Measurements from ENCODE around the gene RANBP17. TPM values are rescaled to one million over a fixed set of nuclear protein-coding genes. Genes with fewer than 3 reads are reported as not detected.

Gene RANBP17
- polyA plus RNA-seq, 1 of the 3 experiments (the other 2 are of a cell fraction): 6.0 TPM

GRCh38 chr5:171306781-171307591 lies 445.2 kb downstream of the RANBP17 start (continued):
- TF ChIP-seq SMC3 (IDR thresholded peaks at IDR 0.05; ENCODE audit: low read depth, low read length): peak; percentile 2; the same call in 1 of the 2 replicates
- no peak for TF ChIP-seq NFIC (IDR thresholded peaks at IDR 0.05; ENCODE audit: borderline replicate concordance)
- TF ChIP-seq TAF1 (IDR thresholded peaks at IDR 0.05; ENCODE audit: borderline replicate concordance, low read depth, low read length): no peak

- no peaks in the 10 kb centered on the region; the same call in 1 of the 2 replicates for H3K27me3 ChIP-seq (ENCODE audit: insufficient read depth)
- H3K79me2 ChIP-seq (ENCODE audit: insufficient read depth): peaks cover 8% of the 10 kb centered on the region; the same call in 1 of the 2 replicates
- H3K27ac ChIP-seq (ENCODE audit: low read depth in 2 of 2, low read length in 1 of 2): peak overlapping the region in 1 of 2 experiments; percentile 95; a peak in 2 of 4 replicates
- CTCF ChIA-PET: interaction anchor here (0.6 to 4.7 kb wide), 17 partner anchors 8 to 317 kb away, joined by 3 to 46 read pairs (median 4); no protein-coding TSS in a partner anchor
- POLR2A ChIA-PET: interaction anchor here (1.4 to 2.4 kb wide), 4 partner anchors 8 to 15 kb away, joined by 3 to 20 read pairs (median 8); no protein-coding TSS in a partner anchor
- DNase-seq: no peak
- peak overlapping the region; percentile 95 for H2AFZ ChIP-seq (ENCODE audit: low read depth)
- H3K9ac ChIP-seq: peak overlapping the region; percentile 63; the same call in 1 of the 2 replicates
- WGBS (ENCODE audit: low lambda C conversion rate): 54% methylated on average over 37 of the region's 42 CpGs
- H3K36me3 ChIP-seq (replicated peaks in 1 of 2; ENCODE audit: control insufficient read depth in 1 of 2, insufficient read depth in 2 of 2, low read length in 1 of 2): no peaks in the 10 kb centered on the region
- H3K9me3 ChIP-seq: no peaks in the 10 kb centered on the region
- peaks cover 3% of the 10 kb centered on the region for H3F3A ChIP-seq (replicated peaks; ENCODE audit: insufficient read depth)
- H3K4me2 ChIP-seq: peak overlapping the region; percentile 98
- peak overlapping the region; percentile 86 to 87 for H3K4me3 ChIP-seq (ENCODE audit: low read depth in 2 of 2, low read length in 1 of 2)
- TF ChIP-seq YY1 (IDR thresholded peaks at IDR 0.05; ENCODE audit: low read depth) (no peak), RXRA (IDR thresholded peaks at IDR 0.05; ENCODE audit: borderline replicate concordance, low read depth) (no peak), NFIC (IDR thresholded peaks at IDR 0.05; ENCODE audit: borderline replicate concordance) (no peak), EP300 (IDR thresholded peaks at IDR 0.05; ENCODE audit: borderline replicate concordance in 1 of 2, low read depth in 1 of 2, low read length in 1 of 2) (no peak), TCF12 (IDR thresholded peaks at IDR 0.05) (no peak), IRF3 (IDR thresholded peaks at IDR 0.05; ENCODE audit: low read depth, low read length) (no peak), TAF1 (IDR thresholded peaks at IDR 0.05; ENCODE audit: borderline replicate concordance, low read depth, low read length) (no peak), FOXM1 (IDR thresholded peaks at IDR 0.05; ENCODE audit: low read depth) (no peak)
- peaks cover 0 to 55% of the 10 kb centered on the region in 2 experiments; a peak in 2 of 4 replicates for H3K4me1 ChIP-seq (ENCODE audit: control insufficient read depth in 1 of 2, insufficient read depth in 2 of 2, low read depth in 1 of 2, low read length in 1 of 2)
- H3K9me2 ChIP-seq: no peaks in the 10 kb centered on the region
- H4K20me1 ChIP-seq (ENCODE audit: insufficient read depth): no peaks in the 10 kb centered on the region
Measured at GRCh38 chr5:171307789-171308452, 446.1 kb downstream of the RANBP17 start.

Measured in SK-N-SH (cell line).